Nucleus accumbens (tissue), 56 donors: ENCODE measurements around the gene CACNA1B.

Source experiments
- DNase-seq, 56 donors: peaks; one replicate each; lab custom pipeline; 2025; lab: John Stamatoyannopoulos, UW

CACNA1B gene

GRCh38 chr9:137917795-137918194 lies 40.2 kb downstream of the CACNA1B start:
- no peak for DNase-seq

- DNase-seq = no peak
These were observed 40.9 kb downstream of the CACNA1B start for GRCh38 chr9:137918331-137919094.

GRCh38 chr9:137919095-137919465 lies 41.5 kb downstream of the CACNA1B start:
- no peak for DNase-seq

GRCh38 chr9:137919649-137920141 lies 42.1 kb downstream of the CACNA1B start:
- no peak for DNase-seq

DNA sequence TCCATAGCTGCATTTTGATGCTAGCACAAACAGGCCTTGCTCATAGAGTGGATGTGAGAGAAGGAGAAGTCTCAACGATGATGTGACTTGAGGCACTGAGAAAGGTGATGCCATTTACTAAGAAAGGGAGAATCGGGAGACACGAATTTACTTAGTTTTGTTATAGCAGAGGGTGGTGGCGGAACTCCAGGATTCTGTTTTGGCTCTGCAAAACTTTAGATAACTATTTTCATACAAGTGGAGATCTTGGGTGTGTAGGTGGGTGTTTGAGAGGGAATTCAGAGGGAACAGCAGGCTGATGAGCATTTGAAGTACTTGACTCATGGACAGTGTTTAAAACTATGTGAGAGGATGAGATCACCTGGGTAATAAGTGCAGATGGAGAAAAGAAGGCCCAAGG lies 43.2 kb downstream of the CACNA1B start:
- DNase-seq = no peak

DNA sequence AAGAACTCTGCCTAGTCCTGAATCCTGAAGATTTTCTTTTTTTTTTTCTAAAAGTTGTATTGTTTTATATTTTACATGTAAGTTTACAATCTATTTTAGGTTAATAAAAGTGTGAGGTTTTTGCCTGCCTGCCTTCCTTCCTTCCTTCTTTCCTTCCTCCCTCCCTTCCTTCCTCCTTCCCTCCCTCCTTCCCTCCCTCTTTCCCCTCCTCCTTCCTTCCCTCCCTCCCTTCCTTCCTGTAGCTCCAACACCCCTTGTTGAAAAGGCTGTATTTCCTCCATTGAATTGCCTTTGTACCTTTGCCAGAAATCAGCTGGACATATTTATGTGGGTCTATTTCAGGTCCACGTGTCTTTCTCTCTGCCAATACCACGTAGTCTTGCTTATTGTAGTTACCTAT lies 46.6 kb downstream of the CACNA1B start:
- DNase-seq = no peak

GRCh38 chr9:137924761-137925369 lies 47.3 kb downstream of the CACNA1B start:
- no peak for DNase-seq

DNA sequence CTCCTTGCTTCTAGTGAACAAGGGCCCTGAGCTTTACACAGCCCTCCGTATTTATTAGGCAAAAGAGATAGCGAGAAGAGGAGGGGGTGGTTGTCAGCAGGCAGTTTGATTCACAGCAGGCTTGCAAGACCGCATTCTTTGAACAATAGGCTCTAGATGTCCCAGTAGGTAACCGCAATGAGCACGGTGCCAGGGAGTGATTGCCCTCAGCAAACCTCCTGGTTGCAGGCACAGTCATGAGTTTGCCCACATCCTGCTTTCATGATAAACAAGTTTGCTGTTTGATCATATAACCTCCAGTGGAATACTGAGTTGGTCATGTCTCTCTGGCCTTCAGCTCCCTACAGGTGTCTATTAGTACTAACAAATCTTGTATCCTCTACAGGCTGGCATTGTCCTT lies 66.1 kb downstream of the CACNA1B start:
- DNase-seq = no peak

GRCh38 chr9:137945581-137945980 lies 68.0 kb downstream of the CACNA1B start:
- no peak for DNase-seq

- DNase-seq = no peak
These were observed 69.4 kb downstream of the CACNA1B start for GRCh38 chr9:137946993-137947392.

- no peak for DNase-seq
These were observed 71.1 kb downstream of the CACNA1B start for GRCh38 chr9:137948642-137949041.

DNA sequence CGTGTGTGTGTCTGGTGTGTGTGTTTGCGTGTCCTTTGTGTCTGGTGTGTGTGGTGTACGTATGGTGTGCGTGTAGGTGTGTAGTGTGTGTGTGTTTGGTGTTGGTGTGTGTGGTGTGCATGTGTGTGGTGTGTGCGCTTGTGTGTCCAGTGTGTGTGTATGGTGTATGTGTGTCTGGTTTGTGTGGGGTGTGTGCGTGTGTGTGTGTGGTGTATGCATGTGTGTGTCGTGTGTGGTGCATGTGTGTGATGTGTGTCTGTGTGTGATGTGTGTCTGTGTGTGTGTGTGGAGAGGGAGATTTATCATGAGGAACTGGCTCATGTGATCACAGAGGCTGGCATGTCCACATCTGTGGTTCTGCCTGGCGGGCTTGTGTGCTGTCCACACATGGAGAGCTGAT lies 71.7 kb downstream of the CACNA1B start:
- DNase-seq = no peak

GRCh38 chr9:137951107-137951506 lies 73.5 kb downstream of the CACNA1B start:
- no peak for DNase-seq

GRCh38 chr9:137951597-137952490 lies 74.3 kb downstream of the CACNA1B start:
- DNase-seq = no peak

DNA sequence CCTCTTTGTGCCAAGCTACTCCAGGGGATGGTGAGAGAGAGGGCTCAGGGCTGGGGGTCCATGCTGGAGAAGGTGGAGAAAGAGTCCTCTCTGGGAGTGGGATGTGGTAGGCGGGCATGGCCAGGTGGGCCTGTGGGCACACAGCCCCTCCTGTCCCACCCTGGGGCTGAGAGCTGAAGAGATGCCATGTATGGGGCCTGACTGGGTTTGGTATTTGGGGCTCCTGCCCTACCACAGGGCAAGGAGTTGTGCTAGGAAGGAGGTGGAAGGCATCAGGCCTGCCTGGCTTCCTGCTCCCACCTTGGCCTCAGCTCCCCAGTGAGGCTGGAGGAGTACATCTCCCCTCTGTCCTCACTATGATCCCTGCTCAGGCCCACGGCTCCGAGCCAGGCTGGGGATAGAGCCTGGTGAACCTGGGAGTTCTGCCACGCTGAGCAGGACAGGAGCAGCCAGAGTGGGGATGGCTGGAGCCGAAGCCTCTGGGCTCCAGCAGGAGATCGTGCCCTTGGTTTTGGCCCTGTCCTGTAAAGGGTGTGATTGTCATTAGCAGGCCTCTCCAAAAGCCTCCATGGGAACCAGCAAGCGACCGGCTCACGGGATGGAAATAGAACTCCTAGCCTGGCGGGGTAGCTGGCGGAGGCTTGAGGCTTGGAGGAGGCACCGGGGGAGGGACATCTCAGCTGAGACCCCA lies 75.5 kb downstream of the CACNA1B start:
- peak in 1 of 56 donors; percentile 49 for DNase-seq

- no peak for DNase-seq
These were observed 76.3 kb downstream of the CACNA1B start for GRCh38 chr9:137953683-137954438.

DNA sequence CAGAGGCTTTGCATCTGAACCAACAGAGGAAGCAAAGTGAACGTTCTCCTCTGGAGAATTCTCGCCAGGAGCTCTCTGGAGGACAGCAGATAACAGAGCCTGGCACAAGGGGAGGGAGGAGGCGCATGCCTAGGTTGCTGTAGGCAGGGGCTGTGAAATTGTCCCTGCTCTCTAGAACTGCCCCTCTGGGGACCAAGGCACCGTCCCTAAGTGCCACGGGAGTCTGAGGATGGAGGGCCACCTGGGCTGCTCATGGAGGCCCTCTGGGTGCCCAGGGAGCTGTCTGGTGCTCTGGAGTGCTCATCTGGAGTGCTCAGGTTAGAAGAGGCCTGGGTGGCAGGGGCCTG lies 77.6 kb downstream of the CACNA1B start:
- DNase-seq = no peak

DNA sequence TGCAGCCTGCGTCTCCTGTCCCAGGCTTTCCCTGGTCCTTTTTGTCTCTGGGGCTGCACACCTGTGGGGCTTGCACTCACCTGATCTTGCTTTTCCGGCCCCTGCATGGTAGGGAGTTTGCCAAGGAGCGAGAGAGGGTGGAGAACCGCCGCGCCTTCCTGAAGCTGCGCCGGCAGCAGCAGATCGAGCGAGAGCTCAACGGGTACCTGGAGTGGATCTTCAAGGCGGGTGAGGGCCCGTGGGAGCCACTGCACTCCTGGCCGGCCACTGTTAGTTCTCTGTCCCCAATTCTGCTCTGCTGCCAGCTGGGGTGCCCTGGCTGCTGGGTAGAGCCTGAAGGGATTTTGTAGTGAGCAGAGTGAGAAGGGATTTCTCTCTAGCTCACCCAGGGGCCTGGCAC lies 78.0 kb downstream of the CACNA1B start:
- no peak for DNase-seq

- DNase-seq = no peak
These were observed 78.5 kb downstream of the CACNA1B start for GRCh38 chr9:137956039-137956438.
